Measurements from ENCODE around the gene MAN1A1. TPM values are rescaled to one million over a fixed set of nuclear protein-coding genes. Genes with fewer than 3 reads are reported as not detected.

Gene MAN1A1
- polyA plus RNA-seq, 3 donors: 11.0 to 20.4 (median 16.1) TPM

DNA sequence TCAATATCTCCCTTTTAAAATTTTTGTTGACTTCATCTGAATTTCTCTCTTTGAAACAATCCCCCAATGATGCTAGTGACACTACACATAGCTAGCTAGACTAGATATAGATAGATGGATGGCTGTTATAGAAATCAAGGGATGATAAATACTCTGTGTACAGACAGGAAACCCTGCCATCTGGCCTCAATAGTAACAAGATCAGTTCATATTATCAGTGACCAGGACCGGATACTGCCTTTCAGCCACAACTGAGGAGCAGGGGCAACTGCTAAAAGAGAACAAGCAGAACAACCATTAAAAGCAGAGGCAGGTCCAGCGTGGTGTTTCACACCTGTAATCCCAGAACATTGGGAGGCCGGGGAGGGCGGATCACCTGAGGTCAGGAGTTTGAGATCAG is 152.8 kb downstream of the MAN1A1 start:
- Mint-ChIP-seq H3K27ac (no peak overlapping the region), H3K4me1 (no peaks in the 10 kb centered on the region)
- H3K4me1 ChIP-seq (ENCODE audit: control insufficient read depth in 1 of 2, insufficient read depth in 2 of 2, low read length in 2 of 2): no peaks in the 10 kb centered on the region

DNA sequence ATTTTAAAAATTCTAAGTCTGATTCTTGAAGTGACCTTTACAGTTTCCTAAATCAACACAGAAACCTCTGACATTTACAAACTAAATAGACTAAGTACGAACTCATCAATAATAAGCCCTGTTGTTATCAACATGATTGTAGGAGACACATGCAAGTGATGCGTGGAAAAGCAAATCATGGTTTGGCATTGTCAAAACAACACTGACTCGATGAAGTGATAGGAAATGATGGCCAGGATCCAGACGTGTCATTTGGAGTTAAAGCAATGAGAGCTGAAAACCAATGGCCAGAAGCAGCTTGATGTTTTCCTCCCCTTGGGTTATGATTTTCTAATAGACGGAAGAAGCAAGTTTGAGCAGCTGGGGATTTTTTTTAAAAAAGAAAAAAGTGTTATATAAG is 153.7 kb downstream of the MAN1A1 start:
- Mint-ChIP-seq H3K4me1 (no peaks in the 10 kb centered on the region), H3K36me3 (peaks cover 42% of the 10 kb centered on the region in 2 donors), H3K4me3 (no peak overlapping the region), H3K9me3 (no peaks in the 10 kb centered on the region), H3K27ac (no peak overlapping the region), H3K27me3 (ENCODE audit: low read depth in 3 of 3) (peaks cover 0 to 3% (median 0%) of the 10 kb centered on the region in 3 donors)
- Histone ChIP-seq H2AFZ (ENCODE audit: insufficient read depth, low read depth, low read length, poor library complexity, severe bottlenecking) (no peak overlapping the region), H3K4me3 (replicated peaks in 1 of 3; ENCODE audit: low read depth in 2 of 3, low read length in 3 of 3) (no peak overlapping the region), H3K9me3 (replicated peaks in 1 of 2; ENCODE audit: control insufficient read depth in 1 of 2, insufficient read depth in 1 of 2, low read length in 2 of 2) (no peaks in the 10 kb centered on the region), H3K4me1 (ENCODE audit: control insufficient read depth in 1 of 2, insufficient read depth in 2 of 2, low read length in 2 of 2) (no peaks in the 10 kb centered on the region), H3K36me3 (replicated peaks in 1 of 2; ENCODE audit: control insufficient read depth in 1 of 2, insufficient read depth in 2 of 2, low read length in 2 of 2) (peaks cover 13 to 52% of the 10 kb centered on the region in 2 donors), H3K4me2 (replicated peaks; ENCODE audit: extremely low read depth, low read length, poor library complexity, severe bottlenecking) (no peak overlapping the region), H4K20me1 (ENCODE audit: insufficient read depth, low read length) (no peaks in the 10 kb centered on the region), H3K79me2 (ENCODE audit: insufficient read depth, low read length) (no peaks in the 10 kb centered on the region), H3K9ac (ENCODE audit: insufficient read depth, low read length, poor library complexity, severe bottlenecking) (no peak overlapping the region), H3K27ac (ENCODE audit: low read depth in 1 of 2, low read length in 2 of 2) (no peak overlapping the region), H3K27me3 (ENCODE audit: control insufficient read depth in 2 of 2, insufficient read depth in 2 of 2, low read length in 2 of 2) (no peaks in the 10 kb centered on the region)
- WGBS (ENCODE audit: insufficient coverage): 97% methylated on average over 3 of the region's 5 CpGs
- TF ChIP-seq, protein P1, sequence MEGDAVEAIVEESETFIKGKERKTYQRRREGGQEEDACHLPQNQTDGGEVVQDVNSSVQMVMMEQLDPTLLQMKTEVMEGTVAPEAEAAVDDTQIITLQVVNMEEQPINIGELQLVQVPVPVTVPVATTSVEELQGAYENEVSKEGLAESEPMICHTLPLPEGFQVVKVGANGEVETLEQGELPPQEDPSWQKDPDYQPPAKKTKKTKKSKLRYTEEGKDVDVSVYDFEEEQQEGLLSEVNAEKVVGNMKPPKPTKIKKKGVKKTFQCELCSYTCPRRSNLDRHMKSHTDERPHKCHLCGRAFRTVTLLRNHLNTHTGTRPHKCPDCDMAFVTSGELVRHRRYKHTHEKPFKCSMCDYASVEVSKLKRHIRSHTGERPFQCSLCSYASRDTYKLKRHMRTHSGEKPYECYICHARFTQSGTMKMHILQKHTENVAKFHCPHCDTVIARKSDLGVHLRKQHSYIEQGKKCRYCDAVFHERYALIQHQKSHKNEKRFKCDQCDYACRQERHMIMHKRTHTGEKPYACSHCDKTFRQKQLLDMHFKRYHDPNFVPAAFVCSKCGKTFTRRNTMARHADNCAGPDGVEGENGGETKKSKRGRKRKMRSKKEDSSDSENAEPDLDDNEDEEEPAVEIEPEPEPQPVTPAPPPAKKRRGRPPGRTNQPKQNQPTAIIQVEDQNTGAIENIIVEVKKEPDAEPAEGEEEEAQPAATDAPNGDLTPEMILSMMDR (IDR thresholded peaks at IDR 0.05): no peak
- intact Hi-C loops (cut with micrococcal nuclease): no loop called here
- no peak for DNase-seq

More for the DNA sequence above, 152.8 kb downstream of the MAN1A1 start:
- WGBS (ENCODE audit: insufficient coverage): 86% methylated on average over 4 of the region's 4 CpGs
- no peak overlapping the region for H3K9ac ChIP-seq (ENCODE audit: insufficient read depth, low read length, poor library complexity, severe bottlenecking)
- H3K9me3 Mint-ChIP-seq: no peaks in the 10 kb centered on the region
- H3K4me2 ChIP-seq (replicated peaks; ENCODE audit: extremely low read depth, low read length, poor library complexity, severe bottlenecking): no peak overlapping the region
- peaks cover 0 to 3% (median 0%) of the 10 kb centered on the region in 3 donors for H3K27me3 Mint-ChIP-seq (ENCODE audit: low read depth in 3 of 3)
- TF ChIP-seq, protein P1 (IDR thresholded peaks at IDR 0.05): no peak
- peaks cover 15 to 58% of the 10 kb centered on the region in 2 donors for H3K36me3 ChIP-seq (replicated peaks in 1 of 2; ENCODE audit: control insufficient read depth in 1 of 2, insufficient read depth in 2 of 2, low read length in 2 of 2)
- H2AFZ ChIP-seq (ENCODE audit: insufficient read depth, low read depth, low read length, poor library complexity, severe bottlenecking): no peak overlapping the region
- DNase-seq: no peak
- no peaks in the 10 kb centered on the region for H3K9me3 ChIP-seq (replicated peaks in 1 of 2; ENCODE audit: control insufficient read depth in 1 of 2, insufficient read depth in 1 of 2, low read length in 2 of 2)
- no peak overlapping the region for H3K4me3 Mint-ChIP-seq
- no peak overlapping the region for H3K4me3 ChIP-seq (replicated peaks in 1 of 3; ENCODE audit: low read depth in 2 of 3, low read length in 3 of 3)
- no peaks in the 10 kb centered on the region for H4K20me1 ChIP-seq (ENCODE audit: insufficient read depth, low read length)
- intact Hi-C loops (cut with micrococcal nuclease): no loop called here
- H3K27ac ChIP-seq (ENCODE audit: low read depth in 1 of 2, low read length in 2 of 2): no peak overlapping the region
- peaks cover 42 to 44% of the 10 kb centered on the region in 2 donors for H3K36me3 Mint-ChIP-seq
- H3K27me3 ChIP-seq (ENCODE audit: control insufficient read depth in 2 of 2, insufficient read depth in 2 of 2, low read length in 2 of 2): no peaks in the 10 kb centered on the region
- no peaks in the 10 kb centered on the region for H3K79me2 ChIP-seq (ENCODE audit: insufficient read depth, low read length)

Data from CD14-positive monocyte (primary cell).